LNCAP (cell line): ENCODE measurements around the gene SUFU.

ENCODE experiments used
- CTCF ChIP-seq: fragments of 450-650 bp; IDR thresholded peaks from 2 replicates; pipeline ENCODE4 v1.5.1; 2017; ENCODE audit warnings: mild to moderate bottlenecking

Gene SUFU

GRCh38 chr10:102503264-102504178, at the start of gene SUFU:
Gene SUFU (plus strand): TSS chr10:102503972. CDS start chr10:102504153, 181 bp downstream.
- peak; percentile 82 for TF ChIP-seq CTCF

GRCh38 chr10:102455893-102456471, 47.8 kb upstream of the SUFU start:
- TF ChIP-seq CTCF: no peak

GRCh38 chr10:102457591-102458150, 46.1 kb upstream of the SUFU start:
- TF ChIP-seq CTCF: no peak

GRCh38 chr10:102458656-102459055, 45.1 kb upstream of the SUFU start:
- TF ChIP-seq CTCF: no peak

- TF ChIP-seq CTCF: no peak
Observed at GRCh38 chr10:102460836-102461186, 43.0 kb upstream of the SUFU start.

- TF ChIP-seq CTCF: no peak
Observed at GRCh38 chr10:102461187-102462054, 42.4 kb upstream of the SUFU start.

GRCh38 chr10:102462512-102463054, 41.2 kb upstream of the SUFU start:
- TF ChIP-seq CTCF: no peak
